Fibroblast of skin of right quadriceps (primary cell): ENCODE data around the gene POLA1.
"Not testable (repeated sequence)": the region's sequence is repeated elsewhere in the genome, so short reads cannot be mapped to it uniquely, and the experiment has no call there.

Experiments
- DNase-seq: peaks from one replicate; pipeline ENCODE4 v3.0.0-alpha.2; 2013

The POLA1 gene

GRCh38 chrX:24693453-24694202 is at the start of gene POLA1:
Gene POLA1 (plus strand): TSS chrX:24693918. CDS start chrX:24693962, 44 bp downstream.
- peak; percentile 96 for DNase-seq

- no peak for DNase-seq
These were observed 47.7 kb upstream of the POLA1 start for GRCh38 chrX:24646006-24646405.

GRCh38 chrX:24646745-24647182 is 47.0 kb upstream of the POLA1 start:
- peak; percentile 19 for DNase-seq

GRCh38 chrX:24647257-24648058 is 46.3 kb upstream of the POLA1 start, which contains the start of gene PCYT1B:
Gene PCYT1B (minus strand): TSS chrX:24647347. CDS start chrX:24647105, 242 bp downstream.
- DNase-seq, result peak; percentile 66

GRCh38 chrX:24648495-24648894 is 45.2 kb upstream of the POLA1 start:
- DNase-seq, result no peak

- DNase-seq, result no peak
These were observed 41.9 kb upstream of the POLA1 start for GRCh38 chrX:24651783-24652182.

GRCh38 chrX:24655679-24656078 is 38.0 kb upstream of the POLA1 start:
- DNase-seq, result not testable (repeated sequence)

GRCh38 chrX:24657671-24658386 is 35.9 kb upstream of the POLA1 start:
- DNase-seq, result no peak

- DNase-seq, result no peak
These were observed 35.3 kb upstream of the POLA1 start for GRCh38 chrX:24658421-24658820.

GRCh38 chrX:24659106-24659505 is 34.6 kb upstream of the POLA1 start:
- no peak for DNase-seq

GRCh38 chrX:24659646-24660045 is 34.1 kb upstream of the POLA1 start:
- no peak for DNase-seq

- DNase-seq, result no peak
These were observed 32.4 kb upstream of the POLA1 start for GRCh38 chrX:24661292-24661691.

- DNase-seq, result no peak
These were observed 31.4 kb upstream of the POLA1 start for GRCh38 chrX:24662352-24662751.

- DNase-seq, result no peak
These were observed 25.6 kb upstream of the POLA1 start for GRCh38 chrX:24668111-24668510.

- no peak for DNase-seq
These were observed 21.0 kb upstream of the POLA1 start for GRCh38 chrX:24672701-24673190.

GRCh38 chrX:24673424-24673823 is 20.3 kb upstream of the POLA1 start:
- no peak for DNase-seq

- DNase-seq, result peak; percentile 0
These were observed 17.2 kb upstream of the POLA1 start for GRCh38 chrX:24676403-24677024.

GRCh38 chrX:24682739-24683432 is 10.8 kb upstream of the POLA1 start:
- DNase-seq, result no peak

- DNase-seq, result no peak
These were observed 9.7 kb upstream of the POLA1 start for GRCh38 chrX:24684048-24684447.

GRCh38 chrX:24692305-24692704 is 1.4 kb upstream of the POLA1 start:
- no peak for DNase-seq

GRCh38 chrX:24694825-24695224 is 1.1 kb downstream of the POLA1 start:
- no peak for DNase-seq

GRCh38 chrX:24696294-24696693 is 2.6 kb downstream of the POLA1 start:
- no peak for DNase-seq
